Measurements from ENCODE around the gene TEDC2. TPM values are rescaled to one million over a fixed set of nuclear protein-coding genes. Genes with fewer than 3 reads are reported as not detected.

The TEDC2 gene
- total RNA-seq, 4 donors from 2014 or later, result 1.4 to 2.3 TPM; not detected in 2

GRCh38 chr16:2429034-2429770 is 30.7 kb upstream of the TEDC2 start, which contains the start of gene CCNF:
TSS of gene CCNF (plus strand) at chr16:2429447. CDS start at chr16:2429482, 35 bp downstream.
- TF ChIP-seq POLR2AphosphoS5 (IDR thresholded peaks at IDR 0.05) (peak; percentile 7 to 45 (median 39)), POLR2A (IDR thresholded peaks at IDR 0.05) (peak; percentile 20), EP300 (IDR thresholded peaks at IDR 0.05; ENCODE audit: low read depth) (no peak), CTCF (IDR thresholded peaks at IDR 0.05) (no peak)
- Histone ChIP-seq H3K4me3 (peak within 1 kb of the TSS; percentile 70 to 93 (median 78)), H3K27ac (peak within 1 kb of the TSS; percentile 76 to 82 (median 80)), H3K36me3 (no peaks in the 10 kb centered on the region), H3K27me3 (no peaks in the 10 kb centered on the region), H3K4me1 (peaks cover 4 to 20% (median 18%) of the 10 kb centered on the region in 4 donors), H3K9me3 (no peaks in the 10 kb centered on the region)
- 0% methylated on average over 46 of the region's 103 CpGs; no CpG with 5 or more reads in 1 of the 2 donors for WGBS, 2 donors (ENCODE audit: low coverage in 1 of 2)
- intact Hi-C loops (cut with DNase I; ENCODE audit: low total_unique reads), result loop anchor here (5.0 kb wide), 1 partner anchor 87 kb away; the partner anchor contains the start of gene ABCA3
- DNase-seq, result peak; percentile 98
- in situ Hi-C loops (cut with MboI; ENCODE audit: low pct_ligation_motif_present in 1 of 4, low pct_unique_long_range_greater_than_20kb in 1 of 4, low sequenced_read_pairs in 3 of 4), result loop anchor here in 1 of 4 donors (25.0 kb wide), 1 partner anchor 158 kb away; no protein-coding TSS in a partner anchor

- H3K4me3 ChIP-seq, result peak overlapping the region; percentile 53 to 93 (median 78)
- H3K4me1 ChIP-seq, result peaks cover 4 to 20% (median 18%) of the 10 kb centered on the region in 4 donors
- no peaks in the 10 kb centered on the region for H3K9me3 ChIP-seq
- in situ Hi-C loops (cut with MboI; ENCODE audit: low pct_ligation_motif_present in 1 of 4, low pct_unique_long_range_greater_than_20kb in 1 of 4, low sequenced_read_pairs in 3 of 4), result loop anchor here in 2 of 4 donors (10.0 to 25.0 kb wide), 2 partner anchors 65 to 157 kb away; no protein-coding TSS in a partner anchor
- DNase-seq, result no peak
- H3K27ac ChIP-seq, result peak overlapping the region; percentile 74 to 79 (median 76)
- 4 to 9% methylated on average over 6 to 46 of the region's 46 CpGs for WGBS, 2 donors (ENCODE audit: low coverage in 1 of 2)
- TF ChIP-seq POLR2A (IDR thresholded peaks at IDR 0.05), result no peak
- peak in 1 of 5 experiments; percentile 5 for TF ChIP-seq CTCF (IDR thresholded peaks at IDR 0.05)
- no peaks in the 10 kb centered on the region for H3K36me3 ChIP-seq
- intact Hi-C loops (cut with DNase I; ENCODE audit: low total_unique reads), result loop anchor here (5.0 kb wide), 1 partner anchor 88 kb away; the partner anchor contains the start of gene ABCA3
- no peaks in the 10 kb centered on the region for H3K27me3 ChIP-seq
Measured at GRCh38 chr16:2429771-2430663, 29.9 kb upstream of the TEDC2 start.

GRCh38 chr16:2432286-2432685 is 27.6 kb upstream of the TEDC2 start:
- TF ChIP-seq EP300 (IDR thresholded peaks at IDR 0.05; ENCODE audit: low read depth) (no peak), POLR2A (IDR thresholded peaks at IDR 0.05) (no peak), POLR2AphosphoS5 (IDR thresholded peaks at IDR 0.05) (no peak), CTCF (IDR thresholded peaks at IDR 0.05) (no peak)
- no peak overlapping the region for H3K27ac ChIP-seq
- DNase-seq, result no peak
- 97% methylated on average over 6 of the region's 6 CpGs; no CpG with 5 or more reads in 1 of the 2 donors for WGBS, 2 donors (ENCODE audit: low coverage in 1 of 2)
- no peak overlapping the region for H3K4me3 ChIP-seq
- H3K4me1 ChIP-seq, result peaks cover 4 to 20% (median 18%) of the 10 kb centered on the region in 4 donors
- intact Hi-C loops (cut with DNase I; ENCODE audit: low total_unique reads), result no loop called here
- H3K36me3 ChIP-seq, result no peaks in the 10 kb centered on the region
- no peaks in the 10 kb centered on the region for H3K27me3 ChIP-seq
- H3K9me3 ChIP-seq, result no peaks in the 10 kb centered on the region
- in situ Hi-C loops (cut with MboI; ENCODE audit: low pct_ligation_motif_present in 1 of 4, low pct_unique_long_range_greater_than_20kb in 1 of 4, low sequenced_read_pairs in 3 of 4), result loop anchor here in 2 of 4 donors (10.0 to 25.0 kb wide), 2 partner anchors 63 to 155 kb away; no protein-coding TSS in a partner anchor

All from transverse colon (tissue), 4 donors.